WI38 (cell line): Measurements from ENCODE around the gene GAL3ST1.
"Not testable (repeated sequence)": the region's sequence is repeated elsewhere in the genome, so short reads cannot be mapped to it uniquely, and the experiment has no call there.

Source experiments
- H3K4me3 ChIP-seq: 2 replicates; pipeline ENCODE4 v1.5.1; 2011; ENCODE audit warnings: low read depth, mild to moderate bottlenecking, control low read depth, low read length
- TF ChIP-seq, protein P1 (sequence below): IDR thresholded peaks from 2 replicates; pipeline ENCODE4 v1.5.1; 2012; ENCODE audit warnings: low read depth, mild to moderate bottlenecking, control low read depth, low read length

Gene GAL3ST1

DNA sequence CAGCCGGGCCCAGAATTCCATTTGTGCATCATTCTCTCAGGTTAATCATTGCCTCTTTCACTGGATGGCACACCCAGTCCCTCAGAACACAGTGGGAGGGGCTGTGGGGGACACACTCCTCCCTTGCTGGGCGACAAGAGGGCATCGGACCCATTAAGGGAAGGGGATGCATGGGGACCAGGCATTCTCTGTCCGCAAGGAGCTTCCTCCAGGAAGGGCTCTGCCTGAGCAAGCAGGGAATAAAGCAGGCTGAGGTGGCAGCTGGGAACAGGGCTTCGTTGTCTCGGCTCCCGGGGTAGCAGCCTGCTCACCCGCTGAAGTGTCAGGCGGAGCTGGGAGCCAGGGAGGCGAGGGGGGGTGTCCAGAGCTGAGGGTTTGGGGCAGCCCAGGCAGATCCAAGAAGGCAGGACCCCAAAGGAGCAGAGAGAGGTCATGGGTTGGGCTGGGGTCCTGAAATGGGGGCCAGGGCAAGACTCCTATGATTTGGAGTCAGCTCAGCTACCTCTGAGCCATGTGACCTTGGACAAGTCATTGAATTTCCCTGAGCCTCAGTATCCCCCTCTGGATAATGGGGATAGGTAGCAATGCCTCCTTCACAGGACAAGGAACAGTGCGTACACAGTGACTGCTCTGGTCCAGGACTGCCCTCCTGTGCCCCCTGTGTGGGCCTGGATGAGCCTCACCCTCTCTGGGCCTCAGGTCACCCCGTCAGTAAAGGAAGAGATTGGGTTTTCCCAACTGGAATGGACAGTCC is 1.4 kb downstream of the GAL3ST1 start:
- TF ChIP-seq, protein P1, sequence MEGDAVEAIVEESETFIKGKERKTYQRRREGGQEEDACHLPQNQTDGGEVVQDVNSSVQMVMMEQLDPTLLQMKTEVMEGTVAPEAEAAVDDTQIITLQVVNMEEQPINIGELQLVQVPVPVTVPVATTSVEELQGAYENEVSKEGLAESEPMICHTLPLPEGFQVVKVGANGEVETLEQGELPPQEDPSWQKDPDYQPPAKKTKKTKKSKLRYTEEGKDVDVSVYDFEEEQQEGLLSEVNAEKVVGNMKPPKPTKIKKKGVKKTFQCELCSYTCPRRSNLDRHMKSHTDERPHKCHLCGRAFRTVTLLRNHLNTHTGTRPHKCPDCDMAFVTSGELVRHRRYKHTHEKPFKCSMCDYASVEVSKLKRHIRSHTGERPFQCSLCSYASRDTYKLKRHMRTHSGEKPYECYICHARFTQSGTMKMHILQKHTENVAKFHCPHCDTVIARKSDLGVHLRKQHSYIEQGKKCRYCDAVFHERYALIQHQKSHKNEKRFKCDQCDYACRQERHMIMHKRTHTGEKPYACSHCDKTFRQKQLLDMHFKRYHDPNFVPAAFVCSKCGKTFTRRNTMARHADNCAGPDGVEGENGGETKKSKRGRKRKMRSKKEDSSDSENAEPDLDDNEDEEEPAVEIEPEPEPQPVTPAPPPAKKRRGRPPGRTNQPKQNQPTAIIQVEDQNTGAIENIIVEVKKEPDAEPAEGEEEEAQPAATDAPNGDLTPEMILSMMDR = no peak
- H3K4me3 ChIP-seq = no peak overlapping the region

DNA sequence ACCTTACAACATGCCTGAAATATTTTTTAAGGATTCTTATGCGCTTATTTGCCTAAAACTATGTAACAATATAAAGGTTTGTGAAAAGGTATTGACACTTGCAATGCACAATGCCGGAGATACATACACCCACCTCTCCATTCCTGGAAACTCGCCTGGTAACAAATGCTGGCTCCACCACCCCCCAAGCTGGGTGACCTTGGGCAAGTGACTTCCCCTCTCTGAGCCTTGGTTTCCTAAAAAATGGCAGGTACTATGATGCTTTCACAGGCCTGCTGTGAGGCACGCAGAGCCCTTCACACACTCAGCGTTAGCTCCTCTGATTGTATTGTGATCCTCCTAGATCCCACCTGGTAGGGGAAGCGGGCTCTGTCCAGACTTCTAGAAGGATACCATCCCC is 2.3 kb downstream of the GAL3ST1 start:
- TF ChIP-seq, protein P1 = no peak
- H3K4me3 ChIP-seq = no peak overlapping the region

DNA sequence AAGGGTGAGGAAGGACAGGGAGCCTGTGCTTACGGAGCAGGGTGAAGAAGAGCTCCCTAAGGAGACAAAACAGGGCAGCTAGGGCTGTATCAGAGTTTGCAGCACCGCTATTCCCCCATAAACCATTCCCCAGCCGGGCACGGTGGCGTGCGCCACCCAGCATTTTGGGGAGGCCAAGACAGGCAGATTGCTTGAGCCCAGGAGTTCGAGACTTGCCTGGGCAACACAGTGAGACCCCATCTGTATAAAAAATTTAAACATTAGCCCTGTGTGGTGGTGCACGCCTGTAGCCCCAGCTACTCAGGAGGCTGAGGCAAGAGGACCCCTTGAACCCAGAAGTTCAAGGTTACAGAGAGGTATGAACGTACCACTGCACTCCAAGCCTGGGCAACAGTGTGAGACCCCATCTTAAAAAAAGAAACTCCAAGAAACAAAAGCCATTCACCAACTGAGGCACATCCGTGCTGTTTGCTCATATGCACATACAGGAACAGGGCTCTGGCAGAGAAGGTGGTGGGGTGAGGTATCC is 4.7 kb downstream of the GAL3ST1 start:
- TF ChIP-seq, protein P1 = no peak
- H3K4me3 ChIP-seq = no peak overlapping the region

DNA sequence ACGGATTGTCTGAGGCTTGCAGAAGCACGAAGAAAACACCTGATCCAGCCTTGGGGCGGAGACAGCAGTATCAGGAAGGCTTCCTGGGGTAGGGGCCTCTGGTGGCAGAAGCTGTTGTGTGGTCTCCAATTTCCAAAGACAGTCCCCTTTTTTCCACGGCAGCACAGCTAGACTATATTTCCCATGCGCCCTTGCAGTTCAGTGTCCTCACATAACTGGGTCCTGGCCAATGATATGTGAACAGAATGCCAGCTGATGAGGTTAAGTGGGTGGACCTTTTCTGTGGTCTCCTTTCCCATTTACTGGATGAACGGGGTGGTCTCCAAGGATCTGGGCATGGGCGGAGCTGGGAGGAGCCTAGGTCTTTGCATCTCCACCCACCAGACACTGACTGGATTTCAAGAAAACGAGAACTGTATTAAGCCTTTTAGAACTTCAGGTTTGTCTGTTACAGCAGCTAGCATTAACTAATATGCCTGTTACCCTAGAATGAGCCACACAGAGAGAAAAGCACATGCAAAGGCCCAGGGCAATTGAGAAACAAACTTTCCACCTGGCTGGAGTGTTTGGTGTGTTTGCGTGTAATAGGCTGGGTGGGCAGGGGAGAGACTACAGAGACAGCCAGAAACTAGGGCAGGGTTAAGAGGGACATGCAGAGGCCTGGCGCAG is 6.2 kb downstream of the GAL3ST1 start:
- no peak overlapping the region for H3K4me3 ChIP-seq
- TF ChIP-seq, protein P1 = no peak

DNA sequence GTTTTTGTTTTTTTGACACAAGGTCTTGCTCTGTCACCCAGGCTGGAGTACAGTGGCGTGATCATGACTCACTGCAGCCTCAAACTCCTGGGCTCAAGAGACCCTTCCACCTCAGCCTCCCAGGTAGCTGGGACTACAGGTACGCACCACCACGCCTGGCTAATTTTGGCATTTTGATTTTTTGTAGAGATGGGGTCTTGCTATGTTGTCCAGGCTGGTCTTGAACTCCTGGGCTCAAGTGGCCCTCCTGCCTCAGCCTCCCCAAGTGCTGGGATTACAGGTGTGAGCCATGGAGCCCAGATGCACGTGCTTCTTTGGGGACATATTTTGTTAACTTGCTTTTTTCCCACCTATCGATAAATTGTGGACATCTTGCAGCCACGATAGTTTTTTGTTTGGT is 7.2 kb downstream of the GAL3ST1 start:
- not testable (repeated sequence) for H3K4me3 ChIP-seq

DNA sequence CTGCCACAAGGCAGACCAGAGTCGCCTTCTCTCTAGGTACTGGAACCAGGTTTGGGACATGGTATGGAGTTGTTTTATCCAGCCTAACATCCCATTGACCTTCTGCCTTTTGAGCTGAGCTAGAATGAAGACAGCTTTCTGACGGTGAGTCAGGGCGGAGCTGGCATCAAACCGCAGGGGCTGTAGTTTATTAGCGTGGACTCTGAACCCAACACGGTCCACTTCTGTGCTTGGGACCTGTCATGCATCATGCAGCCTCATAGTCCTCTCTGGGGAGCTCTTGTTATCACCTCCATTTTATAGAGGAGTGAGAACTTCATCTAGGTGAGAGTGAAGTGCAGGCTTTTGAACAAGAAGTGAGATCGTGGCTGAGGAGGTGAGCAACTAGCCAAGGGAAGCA is 8.3 kb downstream of the GAL3ST1 start:
- TF ChIP-seq, protein P1 = no peak
- H3K4me3 ChIP-seq = no peak overlapping the region

DNA sequence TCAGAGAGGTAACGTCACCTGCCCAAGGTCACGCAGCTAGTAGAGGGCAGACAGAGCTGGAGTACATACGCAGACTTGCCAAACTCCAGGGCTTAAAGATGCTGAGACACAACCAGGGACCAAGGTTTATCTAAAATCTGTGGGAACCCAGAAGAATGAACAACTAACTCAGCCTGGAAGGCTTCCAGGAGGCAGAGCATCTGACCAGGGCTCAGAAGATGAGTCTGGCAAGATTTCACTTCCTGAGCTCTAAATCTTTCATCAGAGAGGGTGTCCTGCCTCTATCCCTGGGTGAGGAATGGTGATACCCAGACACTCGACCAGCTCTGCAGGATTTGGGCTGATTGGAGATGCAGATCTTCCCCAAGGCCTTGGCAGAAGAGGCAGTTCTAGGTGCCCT is 9.1 kb downstream of the GAL3ST1 start:
- TF ChIP-seq, protein P1 = no peak
- H3K4me3 ChIP-seq = no peak overlapping the region
